Gastroesophageal sphincter (tissue), 4 donors: ENCODE measurements around the gene MMD2. TPM values are rescaled to one million over a fixed set of nuclear protein-coding genes. Genes with fewer than 3 reads are reported as not detected.

Experiments
- ATAC-seq: fragments of 150-250 bp; one replicate; pipeline ENCODE4 v1.9.1; 2016; ENCODE audit warnings: mild to moderate bottlenecking, moderate library complexity
- H3K27ac ChIP-seq, 4 donors: fragments of 200-600 bp; sonication (generic) in 3 of 4; 1 replicate in 3 of 4; 2 replicates in 1 of 4; pipeline ENCODE4 v1.5.1; 2016 to 2019
- H3K27me3 ChIP-seq: fragments of 200-600 bp; sonication (generic); one replicate; pipeline ENCODE4 v1.5.1; 2019
- H3K36me3 ChIP-seq, 2 donors: fragments of 200-600 bp; sonication (generic); one replicate each; pipeline ENCODE4 v1.5.1; 2019; ENCODE audit warnings: control low read depth in 1 of 2
- H3K4me1 ChIP-seq, 3 donors: fragments of 200-600 bp; sonication (generic); 1 replicate in 2 of 3; 2 replicates in 1 of 3; pipeline ENCODE4 v1.5.1; 2016 to 2019; ENCODE audit warnings: control low read depth in 2 of 3
- H3K4me3 ChIP-seq, 2 donors: fragments of 200-600 bp; sonication (generic); one replicate each; pipeline ENCODE4 v1.5.1; 2019; ENCODE audit warnings: mild to moderate bottlenecking in 1 of 2, moderate library complexity in 1 of 2
- H3K9me3 ChIP-seq, 3 donors: fragments of 200-600 bp; sonication (generic); one replicate each; pipeline ENCODE4 v1.5.1; 2017 to 2019; ENCODE audit warnings: control low read depth in 2 of 3
- EP300 ChIP-seq: sonication (generic); formaldehyde crosslinking; IDR thresholded peaks from one replicate; pipeline ENCODE4 v1.6.1; 2017; ENCODE audit warnings: antibody characterized with exemption, mild to moderate bottlenecking
- POLR2A ChIP-seq, 2 donors: fragments of 450-650 bp; IDR thresholded peaks; one replicate each; pipeline ENCODE4 v1.6.1; 2017; ENCODE audit warnings: antibody characterized with exemption in 2 of 2, mild to moderate bottlenecking in 2 of 2, moderate library complexity in 1 of 2
- POLR2AphosphoS5 ChIP-seq: sonication (generic); formaldehyde crosslinking; IDR thresholded peaks from one replicate; pipeline ENCODE4 v1.6.1; 2017; ENCODE audit warnings: antibody characterized with exemption
- WGBS, 2 donors: methylation state at CpG; one replicate each; pipeline ENCODE4 v1.1.5; 2018; ENCODE audit warnings: low coverage in 1 of 2; 5-methylcytosine and 5-hydroxymethylcytosine counted together
- total RNA-seq, 4 donors: library from RNA; depleted of rRNA; stranded (reverse); fragments of >200 nt; gene quantifications; one replicate each; pipeline ENCODE4 v1.1.0, GENCODE V29; 2016
- TF ChIP-seq, protein P1 (sequence below), 4 experiments: fragments of 200-600 bp in 2 of 4; fragments of 450-650 bp in 2 of 4; sonication (generic) in 1 of 4; IDR thresholded peaks; one replicate each; pipeline ENCODE4 v1.5.1; 2017 to 2019; ENCODE audit warnings: antibody characterized with exemption in 4 of 4, mild to moderate bottlenecking in 2 of 4, moderate library complexity in 2 of 4

Gene MMD2
- total RNA-seq, 4 donors from 2014 or later, result 1.1 TPM; not detected in 3

DNA sequence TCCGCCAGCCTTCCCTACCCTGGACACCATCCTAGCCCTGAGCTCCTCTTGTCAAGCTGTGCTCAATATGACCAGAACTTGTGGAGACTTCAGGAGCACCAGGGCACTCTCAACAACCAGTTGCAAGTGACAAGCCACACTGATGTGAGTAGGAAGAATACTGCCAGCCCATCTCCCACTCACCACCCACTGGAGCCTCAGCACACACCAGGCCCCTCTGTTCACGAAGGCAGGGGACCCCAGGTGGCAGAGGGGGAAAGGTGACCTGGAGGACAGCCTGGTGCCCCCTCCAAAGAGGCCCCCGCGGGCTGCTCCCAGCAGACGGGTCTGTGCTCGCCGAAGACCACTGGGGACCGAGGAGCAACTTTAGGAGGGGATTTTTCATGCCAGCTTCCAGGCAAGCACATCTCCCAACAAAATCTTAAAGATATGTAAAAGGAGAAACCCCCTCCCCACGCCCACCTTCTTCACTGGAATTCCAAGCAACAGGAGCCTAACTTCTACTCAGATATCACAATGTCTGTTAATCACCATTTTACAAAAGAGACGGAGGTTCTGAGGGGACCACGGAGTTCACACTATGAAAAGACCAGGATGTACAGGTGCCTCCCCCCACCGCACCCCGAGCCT lies 1.0 kb downstream of the MMD2 start:
- Histone ChIP-seq H3K9me3 (no peaks in the 10 kb centered on the region), H3K27ac (no peak overlapping the region), H3K4me1 (peaks cover 0 to 14% (median 11%) of the 10 kb centered on the region in 3 donors), H3K36me3 (no peaks in the 10 kb centered on the region), H3K27me3 (peaks cover 89% of the 10 kb centered on the region), H3K4me3 (no peak overlapping the region)
- no peak for TF ChIP-seq EP300
- TF ChIP-seq POLR2AphosphoS5, result no peak
- TF ChIP-seq, protein P1, sequence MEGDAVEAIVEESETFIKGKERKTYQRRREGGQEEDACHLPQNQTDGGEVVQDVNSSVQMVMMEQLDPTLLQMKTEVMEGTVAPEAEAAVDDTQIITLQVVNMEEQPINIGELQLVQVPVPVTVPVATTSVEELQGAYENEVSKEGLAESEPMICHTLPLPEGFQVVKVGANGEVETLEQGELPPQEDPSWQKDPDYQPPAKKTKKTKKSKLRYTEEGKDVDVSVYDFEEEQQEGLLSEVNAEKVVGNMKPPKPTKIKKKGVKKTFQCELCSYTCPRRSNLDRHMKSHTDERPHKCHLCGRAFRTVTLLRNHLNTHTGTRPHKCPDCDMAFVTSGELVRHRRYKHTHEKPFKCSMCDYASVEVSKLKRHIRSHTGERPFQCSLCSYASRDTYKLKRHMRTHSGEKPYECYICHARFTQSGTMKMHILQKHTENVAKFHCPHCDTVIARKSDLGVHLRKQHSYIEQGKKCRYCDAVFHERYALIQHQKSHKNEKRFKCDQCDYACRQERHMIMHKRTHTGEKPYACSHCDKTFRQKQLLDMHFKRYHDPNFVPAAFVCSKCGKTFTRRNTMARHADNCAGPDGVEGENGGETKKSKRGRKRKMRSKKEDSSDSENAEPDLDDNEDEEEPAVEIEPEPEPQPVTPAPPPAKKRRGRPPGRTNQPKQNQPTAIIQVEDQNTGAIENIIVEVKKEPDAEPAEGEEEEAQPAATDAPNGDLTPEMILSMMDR (IDR thresholded peaks at IDR 0.05), result no peak
- TF ChIP-seq POLR2A (IDR thresholded peaks at IDR 0.05), result no peak
- ATAC-seq, result no peak
- WGBS, 2 donors, result 3 to 33% methylated on average over 2 to 4 of the region's 13 CpGs

DNA sequence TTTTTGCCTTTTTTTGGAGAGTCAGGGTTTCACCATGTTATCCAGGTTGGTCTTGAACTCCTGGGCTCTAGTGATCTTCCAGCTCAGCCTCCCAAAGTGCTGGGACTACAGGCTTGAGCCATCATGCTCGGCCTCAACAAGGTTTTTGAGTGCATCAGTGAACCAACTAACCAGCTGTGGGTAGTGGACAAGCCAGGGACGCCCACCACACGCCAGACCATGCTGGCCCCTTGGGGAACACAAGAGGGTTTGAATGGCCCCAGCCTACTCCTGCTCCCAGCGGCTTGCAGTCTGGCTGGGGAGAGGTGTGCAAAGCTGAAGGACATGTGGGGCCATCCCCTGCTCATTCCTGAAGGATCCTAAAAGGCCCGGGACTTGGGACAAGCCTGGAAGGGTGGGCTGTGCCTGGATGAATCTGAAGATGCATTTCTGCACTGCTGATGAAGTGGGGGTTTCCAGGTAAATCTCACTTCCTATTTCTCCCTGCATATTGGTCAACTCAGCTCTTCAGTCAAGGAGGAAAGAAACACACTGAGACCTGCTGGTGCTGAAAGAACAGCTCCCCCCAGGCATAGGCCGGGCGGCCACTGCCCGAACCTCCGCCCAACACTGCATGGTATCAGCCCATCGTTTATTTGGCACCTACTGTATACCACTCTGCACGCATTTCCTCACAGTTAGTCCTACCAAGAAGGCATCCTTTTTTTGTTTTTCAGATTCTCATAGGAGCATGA lies 6.9 kb downstream of the MMD2 start:
- no peak overlapping the region for H3K27ac ChIP-seq
- peaks cover 73% of the 10 kb centered on the region for H3K27me3 ChIP-seq
- no peak overlapping the region for H3K4me3 ChIP-seq
- TF ChIP-seq, protein P1 (IDR thresholded peaks at IDR 0.05), result no peak
- no peak for TF ChIP-seq POLR2A (IDR thresholded peaks at IDR 0.05)
- no peak for TF ChIP-seq POLR2AphosphoS5
- no peak for TF ChIP-seq EP300
- H3K36me3 ChIP-seq, result no peaks in the 10 kb centered on the region
- H3K9me3 ChIP-seq, result no peaks in the 10 kb centered on the region
- H3K4me1 ChIP-seq, result no peaks in the 10 kb centered on the region
- no peak for ATAC-seq
- WGBS, 2 donors, result 5 to 16% methylated on average over 4 to 5 of the region's 11 CpGs

DNA sequence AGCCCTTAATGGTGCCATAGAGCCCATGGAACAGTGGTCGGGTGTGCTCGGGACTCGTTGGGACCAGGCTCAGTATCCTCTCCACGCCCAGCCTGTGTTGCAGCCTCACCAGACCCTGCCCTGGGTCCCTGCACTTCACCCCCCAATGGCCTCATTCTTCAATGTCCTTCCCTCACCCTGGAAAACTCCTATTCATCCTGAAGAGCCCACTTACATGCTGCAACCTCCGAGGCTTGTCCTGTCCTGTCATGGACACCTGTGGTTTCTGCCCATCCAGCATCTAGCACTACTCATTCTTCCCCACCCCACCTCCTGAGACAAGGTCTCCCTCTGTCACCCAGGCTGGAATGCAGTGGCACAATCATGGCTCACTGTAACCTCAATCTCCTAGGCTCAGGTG lies 7.7 kb downstream of the MMD2 start:
- Histone ChIP-seq H3K36me3 (no peaks in the 10 kb centered on the region), H3K9me3 (no peaks in the 10 kb centered on the region), H3K4me1 (no peaks in the 10 kb centered on the region), H3K4me3 (no peak overlapping the region), H3K27me3 (peaks cover 71% of the 10 kb centered on the region), H3K27ac (no peak overlapping the region)
- TF ChIP-seq POLR2A (IDR thresholded peaks at IDR 0.05), result no peak
- TF ChIP-seq EP300, result no peak
- TF ChIP-seq, protein P1 (IDR thresholded peaks at IDR 0.05), result no peak
- TF ChIP-seq POLR2AphosphoS5, result no peak
- WGBS, 2 donors, result 60 to 67% methylated on average over 1 to 3 of the region's 5 CpGs
- ATAC-seq, result no peak

DNA sequence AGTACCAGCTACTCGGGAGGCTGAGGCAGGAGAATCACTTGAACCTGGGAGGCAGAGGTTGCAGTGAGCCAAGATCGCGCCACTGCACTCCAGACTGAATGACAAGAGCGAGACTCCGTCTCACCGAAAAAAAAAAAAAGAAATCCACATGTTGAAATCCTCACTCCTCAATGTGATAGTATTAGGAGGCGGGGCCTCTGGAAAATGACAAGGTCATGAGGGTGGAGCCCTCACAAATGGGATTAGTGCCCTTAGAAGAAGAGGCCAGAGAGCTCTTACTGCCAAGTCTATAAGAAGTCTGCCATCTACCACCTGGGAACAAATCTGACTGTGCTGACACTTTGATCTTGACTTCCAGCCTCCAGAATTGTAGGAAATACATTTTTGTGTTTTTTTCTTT lies 10.6 kb downstream of the MMD2 start:
- Histone ChIP-seq H3K27ac (no peak overlapping the region), H3K4me3 (no peak overlapping the region), H3K9me3 (no peaks in the 10 kb centered on the region), H3K27me3 (peaks cover 65% of the 10 kb centered on the region), H3K4me1 (no peaks in the 10 kb centered on the region), H3K36me3 (no peaks in the 10 kb centered on the region)
- TF ChIP-seq EP300 (no peak), POLR2AphosphoS5 (no peak), POLR2A (IDR thresholded peaks at IDR 0.05) (no peak)
- TF ChIP-seq, protein P1 (IDR thresholded peaks at IDR 0.05), result no peak
- 100% methylated on average over 1 to 4 of the region's 7 CpGs for WGBS, 2 donors
- ATAC-seq, result no peak

DNA sequence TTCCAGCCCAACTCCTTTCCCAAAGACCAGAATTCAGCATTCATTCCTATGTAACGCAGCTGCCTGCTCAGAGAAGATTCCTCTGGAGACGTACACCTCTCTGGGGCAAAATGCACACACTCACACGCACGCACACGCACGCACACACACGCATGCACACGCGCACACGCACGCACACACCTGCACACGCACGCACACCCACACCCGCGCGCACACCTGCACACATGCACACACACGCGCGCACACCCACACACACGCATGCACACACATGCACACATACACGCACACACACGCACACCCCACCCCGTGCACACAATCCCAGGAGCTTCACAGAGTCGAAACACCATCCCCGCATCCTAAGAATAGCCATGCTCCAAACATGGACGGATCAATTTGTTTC lies 13.0 kb downstream of the MMD2 start:
- TF ChIP-seq, protein P1 (IDR thresholded peaks at IDR 0.05), result no peak
- ATAC-seq, result no peak
- Histone ChIP-seq H3K27me3 (peaks cover 48% of the 10 kb centered on the region), H3K4me1 (no peaks in the 10 kb centered on the region), H3K36me3 (no peaks in the 10 kb centered on the region), H3K4me3 (no peak overlapping the region), H3K9me3 (no peaks in the 10 kb centered on the region), H3K27ac (no peak overlapping the region)
- 92% methylated on average over 24 of the region's 26 CpGs; no CpG with 5 or more reads in 1 of the 2 donors for WGBS, 2 donors
